ENCODE data around the gene LRRTM4. TPM values are rescaled to one million over a fixed set of nuclear protein-coding genes. Genes with fewer than 3 reads are reported as not detected.

Gene LRRTM4
- total RNA-seq, 1 donor from 2014 or later = 1.8 TPM

GRCh38 chr2:77322431-77322830 is 199.7 kb downstream of the LRRTM4 start:
- TF ChIP-seq, protein P1, sequence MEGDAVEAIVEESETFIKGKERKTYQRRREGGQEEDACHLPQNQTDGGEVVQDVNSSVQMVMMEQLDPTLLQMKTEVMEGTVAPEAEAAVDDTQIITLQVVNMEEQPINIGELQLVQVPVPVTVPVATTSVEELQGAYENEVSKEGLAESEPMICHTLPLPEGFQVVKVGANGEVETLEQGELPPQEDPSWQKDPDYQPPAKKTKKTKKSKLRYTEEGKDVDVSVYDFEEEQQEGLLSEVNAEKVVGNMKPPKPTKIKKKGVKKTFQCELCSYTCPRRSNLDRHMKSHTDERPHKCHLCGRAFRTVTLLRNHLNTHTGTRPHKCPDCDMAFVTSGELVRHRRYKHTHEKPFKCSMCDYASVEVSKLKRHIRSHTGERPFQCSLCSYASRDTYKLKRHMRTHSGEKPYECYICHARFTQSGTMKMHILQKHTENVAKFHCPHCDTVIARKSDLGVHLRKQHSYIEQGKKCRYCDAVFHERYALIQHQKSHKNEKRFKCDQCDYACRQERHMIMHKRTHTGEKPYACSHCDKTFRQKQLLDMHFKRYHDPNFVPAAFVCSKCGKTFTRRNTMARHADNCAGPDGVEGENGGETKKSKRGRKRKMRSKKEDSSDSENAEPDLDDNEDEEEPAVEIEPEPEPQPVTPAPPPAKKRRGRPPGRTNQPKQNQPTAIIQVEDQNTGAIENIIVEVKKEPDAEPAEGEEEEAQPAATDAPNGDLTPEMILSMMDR (IDR thresholded peaks at IDR 0.05; ENCODE audit: unreplicated experiment) = no peak

DNA sequence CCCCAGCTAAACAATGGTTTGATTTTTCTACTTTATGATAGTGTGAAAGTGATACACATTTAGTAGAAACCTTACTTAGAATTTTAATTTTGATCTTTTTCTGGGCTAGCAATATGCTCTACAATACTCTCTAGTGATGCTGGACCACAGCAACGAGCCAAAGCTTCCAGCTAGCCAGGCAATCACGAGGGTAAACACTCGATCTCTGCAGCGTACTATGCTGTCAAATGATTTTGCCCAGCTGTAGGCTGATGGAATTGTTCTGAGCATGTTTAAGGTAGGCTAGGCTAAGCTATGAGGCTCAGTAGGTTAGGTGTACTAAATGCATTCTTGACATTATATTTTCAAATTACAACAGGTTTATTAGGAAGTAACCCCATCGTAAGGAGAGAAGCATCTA is 207.5 kb downstream of the LRRTM4 start:
- TF ChIP-seq, protein P1 (IDR thresholded peaks at IDR 0.05; ENCODE audit: unreplicated experiment) = no peak
- Mint-ChIP-seq H3K9me3 (ENCODE audit: unreplicated experiment) (no peaks in the 10 kb centered on the region), H3K36me3 (ENCODE audit: low read depth, unreplicated experiment) (no peaks in the 10 kb centered on the region)

More at GRCh38 chr2:77322431-77322830, 199.7 kb downstream of the LRRTM4 start:
- no peaks in the 10 kb centered on the region for H3K36me3 Mint-ChIP-seq (ENCODE audit: low read depth, unreplicated experiment)
- DNase-seq (ENCODE audit: low spot score) = no peak
- no peaks in the 10 kb centered on the region for H3K9me3 Mint-ChIP-seq (ENCODE audit: unreplicated experiment)
- no peaks in the 10 kb centered on the region for H3K27me3 Mint-ChIP-seq (ENCODE audit: unreplicated experiment)
- no peaks in the 10 kb centered on the region for H3K4me1 Mint-ChIP-seq (ENCODE audit: unreplicated experiment)
- H3K4me3 Mint-ChIP-seq (ENCODE audit: unreplicated experiment) = no peak overlapping the region
- H3K27ac Mint-ChIP-seq (ENCODE audit: unreplicated experiment) = no peak overlapping the region

GRCh38 chr2:77310416-77310815 is 211.8 kb downstream of the LRRTM4 start:
- H3K9me3 Mint-ChIP-seq (ENCODE audit: unreplicated experiment) = no peaks in the 10 kb centered on the region
- no peak overlapping the region for H3K27ac Mint-ChIP-seq (ENCODE audit: unreplicated experiment)
- no peak for DNase-seq (ENCODE audit: low spot score)
- TF ChIP-seq, protein P1 (IDR thresholded peaks at IDR 0.05; ENCODE audit: unreplicated experiment) = no peak
- H3K27me3 Mint-ChIP-seq (ENCODE audit: unreplicated experiment) = peaks cover 2% of the 10 kb centered on the region
- H3K4me1 Mint-ChIP-seq (ENCODE audit: unreplicated experiment) = no peaks in the 10 kb centered on the region
- no peak overlapping the region for H3K4me3 Mint-ChIP-seq (ENCODE audit: unreplicated experiment)
- H3K36me3 Mint-ChIP-seq (ENCODE audit: low read depth, unreplicated experiment) = no peaks in the 10 kb centered on the region

More for the DNA sequence above, 207.5 kb downstream of the LRRTM4 start:
- Mint-ChIP-seq H3K27ac (ENCODE audit: unreplicated experiment) (no peak overlapping the region), H3K4me3 (ENCODE audit: unreplicated experiment) (no peak overlapping the region), H3K27me3 (ENCODE audit: unreplicated experiment) (no peaks in the 10 kb centered on the region), H3K4me1 (ENCODE audit: unreplicated experiment) (no peaks in the 10 kb centered on the region)
- no peak for DNase-seq (ENCODE audit: low spot score)

- H3K4me1 Mint-ChIP-seq (ENCODE audit: unreplicated experiment) = no peaks in the 10 kb centered on the region
- no peaks in the 10 kb centered on the region for H3K9me3 Mint-ChIP-seq (ENCODE audit: unreplicated experiment)
- no peaks in the 10 kb centered on the region for H3K36me3 Mint-ChIP-seq (ENCODE audit: low read depth, unreplicated experiment)
- no peak overlapping the region for H3K27ac Mint-ChIP-seq (ENCODE audit: unreplicated experiment)
- DNase-seq (ENCODE audit: low spot score) = no peak
- no peak overlapping the region for H3K4me3 Mint-ChIP-seq (ENCODE audit: unreplicated experiment)
- H3K27me3 Mint-ChIP-seq (ENCODE audit: unreplicated experiment) = peaks cover 2% of the 10 kb centered on the region
- TF ChIP-seq, protein P1 (IDR thresholded peaks at IDR 0.05; ENCODE audit: unreplicated experiment) = no peak
Observed at GRCh38 chr2:77309725-77310124, 212.5 kb downstream of the LRRTM4 start.

- Mint-ChIP-seq H3K9me3 (ENCODE audit: unreplicated experiment) (no peaks in the 10 kb centered on the region), H3K27me3 (ENCODE audit: unreplicated experiment) (peaks cover 1% of the 10 kb centered on the region)
- TF ChIP-seq, protein P1 (IDR thresholded peaks at IDR 0.05; ENCODE audit: unreplicated experiment) = no peak
Observed at GRCh38 chr2:77301441-77301840, 220.7 kb downstream of the LRRTM4 start.

More at GRCh38 chr2:77301441-77301840, 220.7 kb downstream of the LRRTM4 start:
- no peak overlapping the region for H3K4me3 Mint-ChIP-seq (ENCODE audit: unreplicated experiment)
- no peaks in the 10 kb centered on the region for H3K4me1 Mint-ChIP-seq (ENCODE audit: unreplicated experiment)
- no peak overlapping the region for H3K27ac Mint-ChIP-seq (ENCODE audit: unreplicated experiment)
- no peaks in the 10 kb centered on the region for H3K36me3 Mint-ChIP-seq (ENCODE audit: low read depth, unreplicated experiment)
- DNase-seq (ENCODE audit: low spot score) = no peak
